GM19240 (cell line): ENCODE results near the gene TMCO4.

ENCODE experiments used
- DNase-seq: peaks from one replicate; pipeline ENCODE4 v3.0.0; 2011; ENCODE audit warnings: low spot score; ENCODE audit not compliant: insufficient read length

TMCO4 gene

DNA sequence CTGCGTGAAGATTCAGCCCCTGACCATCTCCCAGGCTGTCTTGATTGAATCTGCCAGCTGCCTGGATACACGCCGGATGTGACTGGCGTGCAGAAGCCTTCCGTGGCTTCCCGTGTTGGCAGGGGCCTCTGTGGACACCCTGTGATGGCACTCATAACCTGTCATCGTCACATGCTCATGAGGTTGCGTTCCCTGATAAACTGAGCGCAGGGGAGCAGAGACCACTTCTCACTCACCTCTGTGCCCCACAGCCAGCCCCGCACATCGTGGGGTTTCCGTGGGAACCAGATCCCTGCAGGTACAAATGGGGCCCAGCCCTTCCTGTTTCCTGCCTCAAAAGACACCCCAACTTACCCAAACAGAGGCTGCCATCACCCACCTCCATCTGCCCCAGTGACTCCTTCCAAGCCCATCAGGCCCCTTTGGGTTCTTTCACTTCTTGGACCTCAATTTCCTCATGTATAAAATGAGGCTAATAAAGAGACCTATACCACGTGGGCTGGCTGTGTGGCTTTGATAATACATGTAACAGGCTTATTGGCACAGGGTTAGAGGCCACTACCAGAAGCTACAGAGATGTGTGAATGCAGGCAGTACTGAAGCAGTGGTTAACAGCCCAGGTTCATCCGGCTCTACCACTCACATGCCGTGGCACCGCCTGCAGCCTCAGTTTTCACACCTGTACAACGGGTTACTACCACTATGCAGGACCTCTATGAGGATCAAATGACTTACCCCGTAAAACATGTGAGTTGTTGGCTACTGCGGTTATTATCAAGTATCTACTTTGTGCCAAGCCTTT, 111.5 kb downstream of the TMCO4 start:
- DNase-seq = no peak

DNA sequence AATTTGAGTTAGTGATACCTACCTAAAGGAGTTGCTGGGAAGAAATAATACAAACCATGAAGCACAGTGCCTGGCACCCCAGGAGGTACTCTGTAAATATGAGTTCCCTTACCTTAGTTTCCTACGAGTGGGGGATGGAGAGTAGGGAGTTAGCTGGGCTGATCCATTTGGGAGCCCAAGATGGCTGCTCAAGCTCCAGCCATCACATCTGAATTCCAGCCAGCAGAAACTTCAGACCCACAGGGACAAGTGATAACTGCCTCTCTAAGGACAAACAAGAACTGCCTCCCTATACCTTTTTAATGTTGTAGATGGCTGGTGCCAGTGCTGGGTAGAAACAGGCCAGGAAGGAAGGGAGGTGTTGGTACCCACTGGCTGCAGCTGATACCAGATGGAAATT, 112.3 kb downstream of the TMCO4 start:
- no peak for DNase-seq

GRCh38 chr1:19685994-19686393, 113.7 kb downstream of the TMCO4 start:
- no peak for DNase-seq

DNA sequence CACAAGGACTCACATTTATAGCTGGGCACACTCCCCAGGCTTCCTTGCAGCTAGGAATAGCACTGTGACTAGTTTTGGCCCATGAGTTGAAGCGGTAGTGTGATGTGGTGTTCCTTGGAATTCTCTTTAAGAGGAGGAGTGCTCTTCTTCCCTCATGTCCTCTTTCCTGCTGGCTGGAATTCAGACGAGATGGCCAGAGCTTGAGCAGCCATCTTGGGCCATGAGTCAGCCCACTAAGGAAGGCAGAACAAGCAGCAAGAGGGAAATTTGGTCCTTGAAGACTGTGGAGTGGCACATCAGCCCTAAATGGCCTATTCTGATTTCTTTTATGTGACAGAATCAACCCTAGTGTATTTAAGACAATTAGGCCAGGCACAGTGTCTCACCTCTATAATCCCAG, 115.0 kb downstream of the TMCO4 start:
- no peak for DNase-seq

GRCh38 chr1:19683351-19683750, 116.4 kb downstream of the TMCO4 start:
- DNase-seq = no peak

GRCh38 chr1:19682901-19683300, 116.8 kb downstream of the TMCO4 start:
- DNase-seq = no peak

- no peak for DNase-seq
Measured at GRCh38 chr1:19682257-19682656, 117.5 kb downstream of the TMCO4 start.

DNA sequence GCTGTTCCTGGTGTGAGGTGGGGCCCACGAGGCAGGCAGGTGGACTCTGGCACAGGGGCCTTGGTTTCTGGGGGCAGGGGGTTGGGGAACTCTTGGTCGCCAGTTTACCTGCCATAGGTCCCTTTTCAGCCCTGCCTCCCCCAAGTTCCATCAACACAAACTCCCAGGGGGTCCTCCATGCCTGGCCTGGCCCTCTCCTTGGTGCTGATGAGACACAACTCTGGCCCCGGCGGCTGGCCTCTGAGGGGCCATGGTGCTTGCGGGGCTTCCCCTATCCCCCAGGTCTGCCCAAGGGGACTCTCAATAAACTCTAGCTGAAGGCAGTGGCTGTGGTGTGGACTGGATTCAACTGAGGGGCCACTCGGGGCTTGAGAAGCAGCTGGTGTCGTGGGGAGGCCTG, 119.1 kb downstream of the TMCO4 start:
- no peak for DNase-seq

DNA sequence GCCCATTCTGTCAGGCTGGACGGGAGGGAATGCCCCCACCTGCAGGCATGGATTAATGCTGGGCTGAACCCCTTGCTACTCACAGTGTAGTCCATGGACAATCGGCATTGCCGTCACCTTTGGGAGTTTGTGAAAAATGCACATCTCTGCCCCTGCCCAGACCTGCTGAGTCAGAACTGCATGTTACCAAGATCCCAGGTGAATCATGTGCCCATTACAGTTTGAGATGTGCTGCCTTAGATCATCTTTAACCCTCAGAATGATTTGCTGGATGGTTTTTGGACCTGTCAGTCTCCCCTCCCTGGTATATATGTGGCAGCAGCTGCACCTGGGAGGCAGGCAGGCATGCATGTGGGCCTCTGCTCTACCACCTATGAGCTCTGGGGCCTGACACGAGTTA, 120.0 kb downstream of the TMCO4 start:
- no peak for DNase-seq

- no peak for DNase-seq
Measured at GRCh38 chr1:19678931-19679453, 120.7 kb downstream of the TMCO4 start.

- DNase-seq = no peak
Measured at GRCh38 chr1:19678493-19678892, 121.2 kb downstream of the TMCO4 start.

DNA sequence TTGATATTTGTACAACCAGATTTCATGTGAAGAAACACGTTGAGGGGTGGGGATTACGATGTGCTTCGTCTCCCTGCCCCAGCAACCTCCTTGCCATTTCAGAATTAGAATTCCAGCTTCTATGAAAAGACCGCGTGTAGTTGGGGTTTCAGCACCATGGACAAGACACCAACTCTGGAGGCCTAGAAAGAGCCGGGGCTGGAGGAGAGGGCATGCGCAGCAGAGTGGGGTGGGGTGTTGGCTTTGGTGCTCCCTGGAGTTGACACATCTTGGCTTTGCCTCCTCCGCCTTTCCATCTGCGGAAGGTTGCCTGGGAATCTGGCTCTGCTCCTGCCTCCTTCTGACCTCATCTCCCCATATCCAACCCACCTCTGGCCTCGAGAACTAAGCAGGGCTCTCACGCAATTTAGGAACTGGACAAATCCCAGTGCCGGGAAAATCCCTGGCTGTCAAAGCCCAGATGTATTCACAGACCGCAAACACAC, 123.2 kb downstream of the TMCO4 start:
- peak; percentile 38 for DNase-seq

- DNase-seq = no peak
Measured at GRCh38 chr1:19675797-19676196, 123.9 kb downstream of the TMCO4 start.

GRCh38 chr1:19672237-19672636, 127.5 kb downstream of the TMCO4 start:
- no peak for DNase-seq

DNA sequence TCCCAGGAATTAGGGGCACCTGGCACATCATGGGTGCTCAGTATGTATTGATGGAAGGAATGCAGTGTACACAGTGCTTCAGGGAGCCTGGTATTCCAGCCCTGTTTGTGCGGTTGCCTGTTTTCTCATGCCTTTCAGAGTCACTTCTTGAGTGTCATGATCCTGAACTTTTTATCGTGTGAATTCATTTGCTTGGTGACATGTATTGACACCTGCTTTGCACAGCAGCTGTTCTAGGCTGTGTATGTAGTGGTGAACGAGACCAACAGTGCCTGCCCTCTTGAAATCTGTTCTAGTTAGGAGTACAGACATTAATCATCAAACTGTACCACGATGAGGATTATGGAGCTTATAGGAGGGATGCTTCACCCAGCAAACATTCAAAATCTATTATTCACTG, 128.9 kb downstream of the TMCO4 start:
- DNase-seq = no peak

DNA sequence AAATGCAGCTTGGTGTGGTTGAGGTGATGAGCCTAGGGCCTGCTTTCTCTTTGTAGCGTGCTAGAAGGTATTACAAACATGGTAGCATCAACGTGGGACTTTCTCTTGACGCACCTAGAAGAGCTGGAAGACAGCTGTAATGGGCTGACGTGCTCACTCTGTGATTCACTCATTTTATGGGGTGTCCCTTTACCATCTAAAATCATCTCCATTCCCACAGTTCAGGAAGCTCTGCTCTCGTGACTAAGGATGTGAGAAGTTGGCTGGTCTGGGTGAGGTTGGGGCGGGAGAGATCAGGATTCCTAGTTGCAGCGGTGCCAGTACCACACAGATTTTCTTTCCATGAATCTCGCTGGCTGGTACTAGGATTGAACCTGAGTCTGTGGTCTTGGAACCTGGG, 130.8 kb downstream of the TMCO4 start:
- no peak for DNase-seq

DNA sequence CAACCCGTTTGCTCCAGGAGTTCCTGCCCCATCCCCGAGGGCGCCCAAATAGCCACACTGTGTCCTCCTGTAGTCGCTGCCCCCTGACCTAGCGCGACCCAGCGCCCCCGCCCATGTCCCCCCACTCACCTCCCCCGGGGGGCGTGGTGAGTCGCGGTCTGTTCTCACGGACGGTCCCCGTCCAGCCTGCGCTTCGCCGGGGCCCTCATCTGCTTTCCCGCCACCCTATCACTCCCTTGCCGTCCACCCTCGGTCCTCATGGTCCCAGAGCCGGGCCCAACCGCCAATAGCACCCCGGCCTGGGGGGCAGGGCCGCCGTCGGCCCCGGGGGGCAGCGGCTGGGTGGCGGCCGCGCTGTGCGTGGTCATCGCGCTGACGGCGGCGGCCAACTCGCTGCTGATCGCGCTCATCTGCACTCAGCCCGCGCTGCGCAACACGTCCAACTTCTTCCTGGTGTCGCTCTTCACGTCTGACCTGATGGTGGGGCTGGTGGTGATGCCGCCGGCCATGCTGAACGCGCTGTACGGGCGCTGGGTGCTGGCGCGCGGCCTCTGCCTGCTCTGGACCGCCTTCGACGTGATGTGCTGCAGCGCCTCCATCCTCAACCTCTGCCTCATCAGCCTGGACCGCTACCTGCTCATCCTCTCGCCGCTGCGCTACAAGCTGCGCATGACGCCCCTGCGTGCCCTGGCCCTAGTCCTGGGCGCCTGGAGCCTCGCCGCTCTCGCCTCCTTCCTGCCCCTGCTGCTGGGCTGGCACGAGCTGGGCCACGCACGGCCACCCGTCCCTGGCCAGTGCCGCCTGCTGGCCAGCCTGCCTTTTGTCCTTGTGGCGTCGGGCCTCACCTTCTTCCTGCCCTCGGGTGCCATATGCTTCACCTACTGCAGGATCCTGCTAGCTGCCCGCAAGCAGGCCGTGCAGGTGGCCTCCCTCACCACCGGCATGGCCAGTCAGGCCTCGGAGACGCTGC, 133.9 kb downstream of the TMCO4 start:
- DNase-seq = no peak

GRCh38 chr1:19665186-19665495, 134.6 kb downstream of the TMCO4 start:
- DNase-seq = no peak

GRCh38 chr1:19664453-19665185, 135.1 kb downstream of the TMCO4 start, which contains the start of gene HTR6:
Gene HTR6 (plus strand): TSS chr1:19664875. CDS start chr1:19665754, 879 bp downstream.
- no peak for DNase-seq

GRCh38 chr1:19662313-19662712, 137.4 kb downstream of the TMCO4 start:
- no peak for DNase-seq

- no peak for DNase-seq
Measured at GRCh38 chr1:19661721-19662228, 137.9 kb downstream of the TMCO4 start.
